GM23248 (cell line): ENCODE results near the gene GPR39. TPM values are rescaled to one million over a fixed set of nuclear protein-coding genes. Genes with fewer than 3 reads are reported as not detected.

ENCODE experiments used
- DNase-seq: peaks from one replicate; pipeline ENCODE4 v3.0.0-alpha.2; 2015
- H2AFZ ChIP-seq: fragments of 200-600 bp; sonication (generic); 2 replicates; pipeline ENCODE4 v1.6.1; 2016; ENCODE audit warnings: antibody characterized with exemption
- H3F3A ChIP-seq: fragments of 200-600 bp; sonication (generic); 2 replicates; pipeline ENCODE4 v1.6.1; 2016; ENCODE audit warnings: mild to moderate bottlenecking, antibody characterized with exemption, mixed run types; ENCODE audit not compliant: insufficient read depth
- H3K27ac ChIP-seq: fragments of 200-600 bp; sonication (generic); 2 replicates; pipeline ENCODE4 v1.5.1; 2016; ENCODE audit warnings: mild to moderate bottlenecking
- H3K27me3 ChIP-seq: fragments of 200-600 bp; sonication (generic); replicated peaks from 2 replicates; pipeline ENCODE4 v1.6.1; 2016; ENCODE audit warnings: mild to moderate bottlenecking; ENCODE audit not compliant: insufficient read depth
- H3K36me3 ChIP-seq: fragments of 200-600 bp; sonication (generic); 2 replicates; pipeline ENCODE4 v1.6.1; 2016; ENCODE audit warnings: low read depth, mild to moderate bottlenecking
- H3K4me1 ChIP-seq: fragments of 200-600 bp; sonication (generic); 2 replicates; pipeline ENCODE4 v1.6.1; 2016; ENCODE audit warnings: mild to moderate bottlenecking; ENCODE audit not compliant: insufficient read depth
- H3K4me2 ChIP-seq: fragments of 200-600 bp; sonication (generic); one replicate; pipeline ENCODE4 v1.6.1; 2016; ENCODE audit warnings: mild to moderate bottlenecking; ENCODE audit not compliant: unreplicated experiment
- H3K4me3 ChIP-seq: fragments of 200-600 bp; sonication (generic); 2 replicates; pipeline ENCODE4 v1.5.1; 2016; ENCODE audit warnings: mild to moderate bottlenecking
- H3K79me2 ChIP-seq: fragments of 200-600 bp; sonication (generic); 2 replicates; pipeline ENCODE4 v1.6.1; 2016; ENCODE audit warnings: mild to moderate bottlenecking; ENCODE audit not compliant: insufficient read depth
- H3K9ac ChIP-seq: fragments of 200-600 bp; sonication (generic); 2 replicates; pipeline ENCODE4 v1.6.1; 2016; ENCODE audit warnings: mild to moderate bottlenecking
- H3K9me2 ChIP-seq: fragments of 200-600 bp; sonication (generic); 2 replicates; pipeline ENCODE4 v1.6.1; 2016; ENCODE audit warnings: mixed run types, mild to moderate bottlenecking, moderate library complexity; ENCODE audit not compliant: insufficient read depth
- H3K9me3 ChIP-seq: fragments of 200-600 bp; sonication (generic); one replicate; pipeline ENCODE4 v1.6.1; 2017; ENCODE audit warnings: low read depth
- H4K20me1 ChIP-seq: fragments of 200-600 bp; sonication (generic); 2 replicates; pipeline ENCODE4 v1.6.0; 2016; ENCODE audit not compliant: insufficient read depth
- EZH2 ChIP-seq: fragments of 200-600 bp; sonication (generic); IDR thresholded peaks from 2 replicates; pipeline ENCODE4 v1.6.1; 2018; ENCODE audit warnings: antibody characterized with exemption, mild to moderate bottlenecking; ENCODE audit not compliant: insufficient read depth, poor library complexity, severe bottlenecking
- EZH2phosphoT487 ChIP-seq: fragments of 200-600 bp; sonication (generic); IDR thresholded peaks from 2 replicates; pipeline ENCODE4 v1.6.1; 2018; ENCODE audit warnings: antibody characterized with exemption, moderate library complexity, mild to moderate bottlenecking, low read depth; ENCODE audit not compliant: insufficient read depth
- WGBS, 2 experiments: methylation state at CpG; one replicate each; pipeline ENCODE4 v1.1.6; 2015 to 2017; ENCODE audit warnings: low lambda C conversion rate in 2 of 2, low coverage in 1 of 2; ENCODE audit errors: missing lambda C conversion rate in 2 of 2; 5-methylcytosine and 5-hydroxymethylcytosine counted together
- in situ Hi-C: fragments of 300-500 bp; cut with MboI; formaldehyde crosslinking; loops from 2 replicates; pipeline ENCODE4 v1.15.0; 2020
- polyA plus RNA-seq: library from polyadenylated mRNA; unstranded; fragments of >200 nt; fragmentation: Nextera tagmentation; extraction: Ambion mirVana; gene quantifications from 2 replicates; pipeline ENCODE4 v1.2.1, GENCODE V29; 2016
- total RNA-seq: library from RNA; depleted of rRNA; stranded (reverse); fragments of >200 nt; shearing (Covaris generic); gene quantifications from 2 replicates; pipeline ENCODE4 v1.2.3, GENCODE V29; 2014

Gene GPR39
- total and polyA plus RNA-seq, 2 experiments from 2014 or later, result 1.6 to 2.6 TPM

DNA sequence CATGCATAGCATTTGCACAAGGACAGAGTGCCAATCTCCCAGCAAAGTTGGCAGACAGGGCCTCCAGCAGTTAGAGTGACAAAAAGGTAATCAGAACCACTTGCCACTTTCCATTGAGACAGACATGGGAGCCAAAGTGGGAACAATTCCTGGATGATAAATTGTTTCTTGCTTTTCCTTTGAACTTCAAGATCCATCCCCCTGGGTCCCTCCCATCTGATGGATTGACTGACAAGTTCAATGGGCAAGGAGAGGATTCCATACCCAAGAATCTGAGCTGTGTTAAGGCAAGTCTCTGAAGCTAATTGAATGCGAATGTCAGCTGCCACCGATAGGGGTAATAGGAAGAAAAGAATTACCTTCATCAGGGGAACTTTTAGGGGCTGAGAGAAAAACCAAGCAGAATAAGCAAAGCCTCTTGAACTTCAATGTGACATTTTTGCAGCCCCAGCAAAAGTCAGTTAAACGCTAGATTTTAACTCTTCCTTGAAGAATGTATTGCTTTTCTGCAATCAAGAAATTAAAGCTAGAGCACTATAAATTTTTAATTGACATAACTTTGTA, 156.9 kb downstream of the GPR39 start:
- Histone ChIP-seq H3K9me2 (no peaks in the 10 kb centered on the region), H3K4me1 (no peaks in the 10 kb centered on the region), H2AFZ (no peak overlapping the region), H3K27ac (no peak overlapping the region), H3F3A (no peaks in the 10 kb centered on the region), H3K9me3 (no peaks in the 10 kb centered on the region), H3K27me3 (no peaks in the 10 kb centered on the region), H3K9ac (no peak overlapping the region), H3K4me3 (no peak overlapping the region), H3K79me2 (no peaks in the 10 kb centered on the region), H4K20me1 (no peaks in the 10 kb centered on the region; the same call in 1 of the 2 replicates), H3K4me2 (no peak overlapping the region), H3K36me3 (no peaks in the 10 kb centered on the region)
- no peak for TF ChIP-seq EZH2
- no peak for TF ChIP-seq EZH2phosphoT487
- in situ Hi-C loops, result no loop called here
- WGBS, 2 experiments, result 43 to 58% methylated on average over 3 of the region's 3 CpGs
- no peak for DNase-seq

DNA sequence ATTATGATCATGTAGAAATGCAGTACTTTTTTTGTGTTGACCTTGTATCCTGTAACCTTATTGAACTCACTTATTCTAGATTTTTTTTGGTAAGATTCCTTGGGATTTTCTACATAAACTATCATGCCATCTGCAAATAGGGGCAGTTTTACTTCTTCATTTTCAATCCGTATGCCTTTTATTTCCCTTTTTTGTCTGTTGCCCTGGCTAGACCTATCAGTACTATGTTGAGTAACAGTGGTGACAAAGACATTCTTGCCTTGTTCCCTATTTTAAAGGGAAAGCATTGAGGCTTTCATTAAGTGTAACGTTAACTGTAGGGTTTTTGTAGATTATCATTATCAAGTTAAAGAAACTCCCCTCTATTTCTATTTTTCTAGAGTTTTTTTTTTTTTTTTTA, 161.1 kb downstream of the GPR39 start:
- Histone ChIP-seq H3K4me1 (no peaks in the 10 kb centered on the region), H3K9me2 (no peaks in the 10 kb centered on the region), H3K27me3 (no peaks in the 10 kb centered on the region; the same call in 1 of the 2 replicates), H3K79me2 (no peaks in the 10 kb centered on the region), H3K9me3 (no peaks in the 10 kb centered on the region), H3K27ac (no peak overlapping the region), H3K36me3 (no peaks in the 10 kb centered on the region), H3K4me3 (no peak overlapping the region), H4K20me1 (no peaks in the 10 kb centered on the region; the same call in 1 of the 2 replicates), H3K4me2 (no peak overlapping the region), H3K9ac (no peak overlapping the region), H2AFZ (no peak overlapping the region), H3F3A (no peaks in the 10 kb centered on the region)
- in situ Hi-C loops, result no loop called here
- TF ChIP-seq EZH2 (no peak), EZH2phosphoT487 (no peak)
- no peak for DNase-seq
- WGBS, 2 experiments, result 52 to 63% methylated on average over 2 of the region's 2 CpGs

DNA sequence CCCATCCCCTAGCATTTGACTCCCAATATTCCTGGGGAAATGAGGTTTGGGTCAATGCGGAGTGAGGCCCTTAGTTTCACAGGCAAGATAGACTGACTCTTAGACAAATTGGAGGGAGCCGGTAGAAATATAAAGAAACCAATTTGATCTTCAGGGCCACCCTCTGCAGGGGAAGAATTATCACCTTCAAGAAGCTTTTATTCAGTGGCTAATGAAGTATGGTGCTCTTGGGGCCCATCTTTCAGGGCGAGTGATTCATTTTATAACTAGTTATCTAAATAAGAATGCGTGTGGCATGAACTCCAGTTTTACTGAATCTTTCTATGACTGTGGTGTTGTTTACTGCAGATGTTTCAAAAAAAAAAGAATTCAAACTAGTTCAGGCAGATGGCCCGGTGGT, 165.0 kb downstream of the GPR39 start:
- no peak overlapping the region for H3K27ac ChIP-seq
- no peaks in the 10 kb centered on the region for H3K9me2 ChIP-seq
- no peaks in the 10 kb centered on the region for H3K79me2 ChIP-seq
- H2AFZ ChIP-seq, result no peak overlapping the region
- no peak overlapping the region for H3K4me3 ChIP-seq
- no peaks in the 10 kb centered on the region; the same call in 1 of the 2 replicates for H4K20me1 ChIP-seq
- no peaks in the 10 kb centered on the region for H3K4me1 ChIP-seq
- DNase-seq, result no peak
- no peaks in the 10 kb centered on the region for H3F3A ChIP-seq
- H3K36me3 ChIP-seq, result no peaks in the 10 kb centered on the region
- TF ChIP-seq EZH2phosphoT487 (no peak), EZH2 (no peak)
- no peaks in the 10 kb centered on the region; the same call in 1 of the 2 replicates for H3K27me3 ChIP-seq
- in situ Hi-C loops, result no loop called here
- H3K9me3 ChIP-seq, result no peaks in the 10 kb centered on the region
- no peak overlapping the region for H3K4me2 ChIP-seq
- H3K9ac ChIP-seq, result no peak overlapping the region
- 57 to 62% methylated on average over 5 of the region's 5 CpGs for WGBS, 2 experiments

DNA sequence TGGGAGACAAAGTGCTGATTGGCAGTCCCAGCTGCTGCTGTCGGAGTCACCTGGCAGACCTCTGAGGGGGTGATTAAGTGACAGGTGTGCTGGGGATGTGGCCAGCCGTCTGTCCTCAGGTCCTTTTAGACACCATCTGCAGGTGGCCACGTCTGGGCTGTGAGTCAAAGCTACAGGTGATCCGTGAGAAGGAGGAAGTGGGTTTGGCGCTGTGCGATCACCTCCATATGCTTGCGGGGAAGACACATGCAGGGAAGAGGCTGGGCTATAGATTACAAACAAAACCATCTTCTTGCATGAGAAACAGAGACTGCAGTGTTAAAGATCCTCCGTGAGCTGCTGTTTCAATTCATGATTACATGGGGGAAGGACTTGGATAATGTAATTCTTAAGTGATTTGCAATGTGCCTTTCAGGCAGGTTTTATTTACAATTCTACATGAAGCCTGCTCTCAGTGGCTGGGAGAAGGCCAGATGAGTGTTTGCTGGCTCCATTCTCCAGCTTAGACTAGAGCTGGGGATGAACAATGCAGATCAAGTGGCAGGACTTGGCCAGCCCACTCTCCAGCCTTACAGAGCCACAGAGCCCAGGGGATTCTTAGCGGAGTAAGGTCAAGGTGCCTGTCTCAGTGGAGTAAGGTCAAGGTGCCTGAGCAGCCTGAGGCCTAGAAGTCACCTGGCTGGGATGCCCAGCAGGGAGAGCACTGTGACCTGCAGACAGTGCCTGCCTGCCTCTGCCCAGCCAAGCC, 165.6 kb downstream of the GPR39 start:
- 56% methylated on average over 9 of the region's 9 CpGs for WGBS, 2 experiments
- Histone ChIP-seq H3K9me3 (no peaks in the 10 kb centered on the region), H3K36me3 (no peaks in the 10 kb centered on the region), H3F3A (no peaks in the 10 kb centered on the region), H4K20me1 (no peaks in the 10 kb centered on the region; the same call in 1 of the 2 replicates), H3K9ac (no peak overlapping the region), H2AFZ (no peak overlapping the region), H3K27ac (no peak overlapping the region), H3K9me2 (no peaks in the 10 kb centered on the region), H3K4me3 (no peak overlapping the region), H3K4me1 (no peaks in the 10 kb centered on the region), H3K27me3 (no peaks in the 10 kb centered on the region; the same call in 1 of the 2 replicates), H3K4me2 (no peak overlapping the region), H3K79me2 (no peaks in the 10 kb centered on the region)
- DNase-seq, result peak; percentile 5
- TF ChIP-seq EZH2 (no peak), EZH2phosphoT487 (no peak)
- in situ Hi-C loops, result no loop called here
